ENCODE results near the gene LEMD1. TPM values are rescaled to one million over a fixed set of nuclear protein-coding genes. Genes with fewer than 3 reads are reported as not detected.

Gene LEMD1
- polyA plus RNA-seq, 6 donors from 2014 or later: not detected

DNA sequence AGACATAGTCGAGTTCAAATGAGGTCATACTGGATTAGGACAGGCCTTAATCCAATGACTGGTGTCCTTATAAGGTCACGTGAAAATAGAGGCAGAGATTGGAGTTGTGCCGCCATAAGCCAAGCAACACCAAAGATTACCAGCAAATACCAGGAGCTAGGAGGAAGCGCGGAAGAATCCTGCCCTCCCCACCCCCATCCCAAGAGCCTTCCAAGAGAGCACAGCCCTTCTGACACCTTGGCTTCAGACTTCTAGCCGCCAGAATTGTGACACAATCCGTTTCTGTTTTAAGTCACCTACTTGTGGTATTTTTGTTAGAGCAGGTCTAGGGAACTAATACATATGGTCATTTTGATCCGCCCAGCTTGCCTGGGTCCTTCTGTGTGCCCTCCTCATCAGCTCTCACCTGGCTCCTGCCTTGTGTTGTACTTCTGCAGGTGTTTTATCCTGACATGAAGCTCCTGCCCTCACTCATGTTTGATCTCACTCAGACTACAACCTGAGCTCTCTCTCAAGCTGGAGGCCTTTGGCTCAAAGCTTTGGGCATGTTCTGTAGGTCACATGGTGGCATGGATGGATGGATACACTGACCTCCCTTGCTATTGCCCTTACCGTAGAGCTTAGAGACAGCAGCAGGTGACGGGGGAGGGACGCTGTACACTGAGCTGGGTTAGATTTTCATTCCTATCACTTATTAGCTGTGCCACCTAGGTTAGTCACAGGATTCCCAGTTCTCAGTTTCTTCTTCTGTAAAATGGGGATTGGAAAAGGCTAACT is 89.7 kb downstream of the LEMD1 start:
- Mint-ChIP-seq H3K27me3 (peaks cover 0 to 12% (median 11%) of the 10 kb centered on the region in 3 donors), H3K9me3 (no peaks in the 10 kb centered on the region), H3K36me3 (no peaks in the 10 kb centered on the region), H3K4me1 (peaks cover 0 to 12% (median 9%) of the 10 kb centered on the region in 3 donors), H3K4me3 (no peak overlapping the region), H3K27ac (peak overlapping the region in 3 of 6 donors; percentile 19 to 77 (median 52))
- no peak for ATAC-seq (ENCODE audit: low read depth in 2 of 2)
- no peak for DNase-seq

Other genes starting within 250 kb of the LEMD1 start
- gene DSTYK, start 210.4 kb downstream of the LEMD1 start, polyA plus RNA-seq (ENCODE audit: low read depth in 6 of 6): 1 to 10 TPM; 4.5 to 7.6 (median 5.8) TPM
- gene TMCC2, start 194.1 kb downstream of the LEMD1 start, polyA plus RNA-seq (ENCODE audit: low read depth in 6 of 6): under 1 TPM in 5 of 6 donors, not detected in 1; 0.12 to 0.77 (median 0.50) TPM
- gene NUAK2, start 100.3 kb downstream of the LEMD1 start, polyA plus RNA-seq (ENCODE audit: low read depth in 6 of 6): 100 to 1,000 TPM; 103 to 166 (median 113) TPM
- 1 to 10 TPM in 1 of 6 donors, under 1 TPM in 4, not detected in 1; 0.26 to 1.3 (median 0.77) TPM for gene KLHDC8A, start 65.1 kb downstream of the LEMD1 start, polyA plus RNA-seq (ENCODE audit: low read depth in 6 of 6)
- not detected for gene BLACAT1, start 34.0 kb upstream of the LEMD1 start, polyA plus RNA-seq (ENCODE audit: low read depth in 6 of 6)
- gene CDK18, start 82.6 kb upstream of the LEMD1 start, polyA plus RNA-seq (ENCODE audit: low read depth in 6 of 6): 1 to 10 TPM in 1 of 6 donors, under 1 TPM in 3, not detected in 2; 0.40 to 1.4 (median 0.50) TPM
- gene ELK4, start 210.0 kb upstream of the LEMD1 start, polyA plus RNA-seq (ENCODE audit: low read depth in 6 of 6): 10 to 100 TPM in 1 of 6 donors, 1 to 10 TPM in 5; 4.8 to 10.2 (median 6.0) TPM

Data from naive B cell (primary cell).